Natural killer cell treated with Interleukin-12 subunit alpha and Interleukin-12 subunit beta and Interleukin-15 and Interleukin-18, amount 100 ng/mL, for 72 hours (primary cell): ENCODE data around the gene TMEM234. TPM values are rescaled to one million over a fixed set of nuclear protein-coding genes. Genes with fewer than 3 reads are reported as not detected.

ENCODE experiments used
- ATAC-seq, 2 donors: fragments of 150-1000 bp; cut with Tn5 transposase in 1 of 2; sonication (Bioruptor Pico), chemical (Tn5 transposase) in 1 of 2; 2 replicates each; pipeline ENCODE4 v1.10.0; 2021
- DNase-seq: peaks from one replicate; pipeline ENCODE4 v3.0.0; 2022; ENCODE audit warnings: low spot score
- H3K27ac Mint-ChIP-seq, 2 donors: 1 replicate in 1 of 2; 2 replicates in 1 of 2; pipeline ENCODE4 v1.8.0; 2022; ENCODE audit warnings: mixed read lengths in 2 of 2, mild to moderate bottlenecking in 1 of 2, moderate library complexity in 1 of 2
- H3K27me3 Mint-ChIP-seq, 2 donors: 1 replicate in 1 of 2; 2 replicates in 1 of 2; pipeline ENCODE4 v1.8.0; 2022; ENCODE audit warnings: mixed read lengths in 2 of 2
- H3K36me3 Mint-ChIP-seq: one replicate; pipeline ENCODE4 v1.8.0; 2022; ENCODE audit warnings: mixed read lengths
- H3K4me1 Mint-ChIP-seq, 2 donors: 1 replicate in 1 of 2; 2 replicates in 1 of 2; pipeline ENCODE4 v1.8.0; 2022; ENCODE audit warnings: low read depth in 2 of 2, mixed read lengths in 2 of 2, mild to moderate bottlenecking in 1 of 2
- H3K4me3 Mint-ChIP-seq: one replicate; pipeline ENCODE4 v1.8.0; 2022; ENCODE audit warnings: mixed read lengths
- H3K9me3 Mint-ChIP-seq: 2 replicates; pipeline ENCODE4 v1.8.0; 2022; ENCODE audit warnings: mixed read lengths
- total RNA-seq, 2 donors: library from RNA; stranded (reverse); gene quantifications; one replicate each; pipeline ENCODE4 v1.2.3, GENCODE V29; 2022

The TMEM234 gene
- total RNA-seq, 2 donors from 2014 or later: 15.6 to 15.8 TPM

DNA sequence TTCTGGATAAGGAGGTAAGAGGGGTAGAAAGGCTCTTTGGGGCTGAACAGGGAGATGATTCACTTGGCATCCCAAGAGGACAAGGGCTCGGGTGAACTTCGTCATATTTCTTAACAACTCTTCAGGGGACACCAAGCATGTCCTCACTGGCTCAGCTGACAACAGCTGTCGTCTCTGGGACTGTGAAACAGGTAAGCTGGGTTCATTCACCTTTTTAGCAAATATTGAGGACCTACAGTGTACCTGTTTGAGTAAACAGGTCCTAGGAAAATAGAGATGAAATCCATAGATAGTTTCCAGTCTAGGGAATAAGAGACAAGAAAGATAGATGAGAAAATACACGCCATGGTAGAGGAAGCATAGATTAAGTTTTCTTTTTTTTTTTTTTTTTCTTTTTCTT, 2.1 kb upstream of the TMEM234 start:
- H3K27me3 Mint-ChIP-seq: no peaks in the 10 kb centered on the region
- H3K9me3 Mint-ChIP-seq: no peaks in the 10 kb centered on the region
- ATAC-seq (no peak), DNase-seq (no peak)
- H3K36me3 Mint-ChIP-seq: peaks cover 13% of the 10 kb centered on the region
- peaks cover 30 to 31% of the 10 kb centered on the region in 2 donors for H3K4me1 Mint-ChIP-seq
- peak overlapping the region; percentile 90 for H3K4me3 Mint-ChIP-seq
- H3K27ac Mint-ChIP-seq: peak overlapping the region; percentile 86 to 95

DNA sequence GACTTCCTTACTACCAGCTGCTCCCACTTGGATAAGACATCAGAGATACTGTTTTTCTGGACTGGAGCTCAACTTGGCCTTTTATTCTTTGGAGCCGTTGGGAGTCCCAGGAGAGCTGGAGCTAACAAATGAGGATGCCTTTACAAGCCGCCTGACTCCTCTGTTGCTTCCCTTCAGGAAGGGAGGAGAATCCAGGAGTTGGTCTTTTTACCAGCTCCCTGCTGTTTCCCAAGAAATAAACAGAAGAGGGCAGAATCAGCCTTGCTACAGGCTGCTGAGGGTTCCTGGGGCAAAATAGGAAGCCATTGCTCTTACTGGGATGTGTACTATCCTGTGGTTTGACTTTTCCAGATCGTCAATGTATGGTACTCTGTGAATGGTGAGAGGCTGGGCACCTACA, 1.5 kb upstream of the TMEM234 start:
- Mint-ChIP-seq H3K27ac (peak overlapping the region; percentile 86 to 95), H3K4me1 (peaks cover 28 to 31% of the 10 kb centered on the region in 2 donors), H3K4me3 (peak overlapping the region; percentile 90), H3K9me3 (no peaks in the 10 kb centered on the region), H3K27me3 (no peaks in the 10 kb centered on the region), H3K36me3 (peaks cover 13% of the 10 kb centered on the region)
- no peak for ATAC-seq
- no peak for DNase-seq

DNA sequence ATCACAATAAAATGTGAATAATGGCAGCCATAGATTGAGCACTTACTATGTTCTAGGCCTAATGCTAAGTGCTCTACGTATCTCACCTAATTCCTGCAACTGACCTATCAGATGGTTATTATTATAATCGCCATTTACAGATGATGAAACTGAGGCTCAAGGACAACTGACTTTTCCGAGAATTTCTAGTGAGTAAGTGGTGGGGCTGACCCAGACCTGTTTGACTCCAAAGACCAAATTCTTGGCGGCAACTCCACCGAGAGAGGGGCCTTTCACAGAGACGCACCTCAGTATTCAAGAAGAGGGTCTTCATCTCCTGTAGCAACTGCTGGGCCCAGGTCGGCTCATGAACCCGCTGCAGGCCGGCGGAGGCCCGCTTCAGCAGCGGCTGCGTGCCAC, 573 bp downstream of the TMEM234 start:
- no peak for ATAC-seq
- peak overlapping the region; percentile 90 for H3K4me3 Mint-ChIP-seq
- H3K9me3 Mint-ChIP-seq: no peaks in the 10 kb centered on the region
- peaks cover 4% of the 10 kb centered on the region for H3K36me3 Mint-ChIP-seq
- H3K27me3 Mint-ChIP-seq: no peaks in the 10 kb centered on the region
- peak overlapping the region; percentile 86 to 95 for H3K27ac Mint-ChIP-seq
- peaks cover 20 to 25% of the 10 kb centered on the region in 2 donors for H3K4me1 Mint-ChIP-seq
- DNase-seq: no peak

DNA sequence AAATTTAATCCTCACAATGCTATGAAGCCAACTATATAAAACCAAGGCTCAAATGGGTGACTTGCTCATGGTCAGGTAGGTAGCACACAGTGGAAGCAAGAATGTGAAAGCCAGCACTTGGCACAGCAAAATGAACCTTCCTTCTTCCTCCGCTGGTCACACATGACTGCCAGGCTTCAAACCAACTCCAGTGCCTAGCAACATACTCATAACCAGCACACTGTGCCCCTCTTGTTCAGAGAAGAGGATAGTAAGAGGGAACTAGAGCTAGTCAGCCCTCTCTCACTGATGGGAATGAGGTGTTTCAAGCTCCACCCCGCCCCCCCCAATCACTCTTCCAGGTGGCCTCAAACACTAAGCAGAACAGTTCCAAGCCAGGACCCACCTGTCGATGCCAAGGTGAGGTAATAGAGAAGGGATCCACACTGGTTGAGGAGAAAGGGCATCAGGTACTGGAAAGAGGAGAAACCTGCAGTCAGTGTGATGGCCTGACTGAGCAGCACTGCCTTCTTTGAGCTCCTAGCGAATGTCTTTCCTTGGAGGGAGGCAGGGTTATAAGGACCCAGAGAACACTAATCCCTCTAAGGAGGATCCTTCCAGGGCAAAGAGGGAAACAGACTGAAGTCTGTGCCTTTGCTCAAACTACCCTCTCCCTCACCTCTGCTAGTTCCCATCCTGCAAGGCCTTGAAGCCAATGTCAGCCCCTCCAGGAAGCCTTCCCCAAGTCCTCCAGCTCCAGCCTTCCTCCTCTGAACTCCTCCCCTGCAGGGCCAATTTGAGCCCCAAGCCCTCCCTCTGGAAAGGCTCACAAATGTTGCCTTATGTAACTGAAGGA, 1.2 kb downstream of the TMEM234 start:
- Mint-ChIP-seq H3K4me1 (peaks cover 20 to 25% of the 10 kb centered on the region in 2 donors), H3K9me3 (no peaks in the 10 kb centered on the region), H3K36me3 (peaks cover 4% of the 10 kb centered on the region), H3K27ac (peak overlapping the region; percentile 86 to 95), H3K4me3 (peak overlapping the region; percentile 90), H3K27me3 (no peaks in the 10 kb centered on the region)
- no peak for DNase-seq
- no peak for ATAC-seq

DNA sequence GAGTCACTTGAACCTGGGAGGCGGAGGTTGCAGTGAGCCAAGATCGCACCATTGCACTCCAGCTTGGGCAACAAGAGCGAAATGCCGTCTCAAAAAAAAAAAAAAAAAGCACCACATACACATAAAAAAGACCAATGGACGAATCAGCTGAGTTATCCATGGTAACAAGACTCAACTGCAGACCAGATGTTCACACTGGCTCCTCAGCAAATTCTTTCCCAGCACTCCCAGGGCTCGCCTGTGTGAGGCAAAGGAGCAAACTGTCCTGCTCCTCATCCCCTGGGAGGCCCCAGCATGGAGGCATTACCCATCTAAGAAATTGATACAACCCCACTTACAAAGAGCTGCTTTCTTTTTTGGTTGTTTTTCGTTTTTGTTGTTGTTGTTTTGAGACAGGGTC, 3.1 kb downstream of the TMEM234 start:
- Mint-ChIP-seq H3K4me1 (peaks cover 15 to 21% of the 10 kb centered on the region in 2 donors), H3K9me3 (no peaks in the 10 kb centered on the region), H3K36me3 (no peaks in the 10 kb centered on the region), H3K4me3 (no peak overlapping the region), H3K27ac (no peak overlapping the region), H3K27me3 (no peaks in the 10 kb centered on the region)
- ATAC-seq: no peak
- DNase-seq: no peak

DNA sequence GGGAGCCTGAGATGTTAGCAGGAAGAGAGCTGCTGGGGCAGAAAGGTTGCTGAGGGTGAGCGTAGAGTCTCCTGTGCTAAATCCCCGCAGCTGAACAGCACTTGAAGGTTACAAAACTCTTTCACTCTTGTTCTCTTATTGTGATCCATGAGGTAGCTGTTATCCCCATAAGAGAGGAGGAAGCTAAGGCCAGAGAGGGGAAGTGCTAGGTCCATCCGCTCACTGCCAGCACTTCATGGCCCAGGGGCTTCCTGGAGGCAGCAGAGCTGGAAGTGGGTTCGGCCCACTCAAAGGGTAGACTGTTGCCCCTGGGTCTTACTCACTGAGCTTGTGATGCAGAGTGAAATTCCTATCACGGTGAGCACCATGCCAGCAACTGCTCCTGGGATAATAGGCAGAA, 5.6 kb downstream of the TMEM234 start:
- H3K9me3 Mint-ChIP-seq: no peaks in the 10 kb centered on the region
- no peak for ATAC-seq
- no peak overlapping the region for H3K4me3 Mint-ChIP-seq
- H3K27me3 Mint-ChIP-seq: no peaks in the 10 kb centered on the region
- DNase-seq: no peak
- H3K36me3 Mint-ChIP-seq: no peaks in the 10 kb centered on the region
- no peak overlapping the region for H3K27ac Mint-ChIP-seq
- peaks cover 7 to 10% of the 10 kb centered on the region in 2 donors for H3K4me1 Mint-ChIP-seq

DNA sequence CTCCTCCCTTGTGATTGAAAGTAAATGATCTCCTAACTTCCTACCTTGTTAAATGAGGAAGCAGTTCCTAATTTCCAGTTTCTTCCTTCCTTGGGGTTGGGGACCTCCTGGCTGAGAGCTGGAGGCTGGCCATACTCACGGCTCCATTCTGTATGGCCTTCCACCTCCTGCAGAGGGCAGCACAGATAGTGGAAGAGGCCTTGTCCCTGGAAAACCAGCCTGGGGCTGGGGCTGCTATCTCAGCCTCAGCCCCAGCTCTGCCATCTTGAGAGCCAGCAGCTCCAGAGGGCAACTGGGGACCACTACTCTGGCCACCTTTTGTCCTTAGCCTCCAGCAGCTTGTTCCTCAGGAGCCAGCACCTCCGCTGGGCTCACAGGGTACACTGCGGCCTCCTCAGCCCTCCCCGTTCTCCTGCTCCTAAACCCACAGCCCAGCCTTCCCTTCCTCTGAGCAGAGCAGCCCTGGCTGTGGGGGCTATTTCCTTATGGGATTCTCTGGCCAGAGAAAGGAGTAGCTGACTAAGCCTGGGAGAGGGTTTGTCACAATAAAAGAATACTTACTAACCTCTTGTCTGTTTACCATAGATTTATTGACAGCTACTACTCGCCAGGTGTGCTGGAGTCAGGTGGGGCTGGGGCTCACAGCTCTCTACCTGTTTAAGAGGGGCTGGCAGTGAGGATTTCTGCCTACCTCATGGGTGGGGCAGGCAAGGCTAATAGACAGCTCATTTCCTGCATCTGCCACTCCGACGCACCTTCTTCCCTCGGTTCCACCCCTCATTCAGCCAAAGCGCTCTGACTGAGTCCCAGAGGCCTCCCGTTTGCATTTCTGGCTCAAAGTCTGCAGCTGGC, 6.3 kb downstream of the TMEM234 start:
- H3K27me3 Mint-ChIP-seq: no peaks in the 10 kb centered on the region
- ATAC-seq (peak; percentile 70 to 83), DNase-seq (no peak)
- no peaks in the 10 kb centered on the region for H3K36me3 Mint-ChIP-seq
- no peak overlapping the region for H3K4me3 Mint-ChIP-seq
- H3K27ac Mint-ChIP-seq: no peak overlapping the region
- H3K4me1 Mint-ChIP-seq: peaks cover 3 to 5% of the 10 kb centered on the region in 2 donors
- H3K9me3 Mint-ChIP-seq: no peaks in the 10 kb centered on the region

DNA sequence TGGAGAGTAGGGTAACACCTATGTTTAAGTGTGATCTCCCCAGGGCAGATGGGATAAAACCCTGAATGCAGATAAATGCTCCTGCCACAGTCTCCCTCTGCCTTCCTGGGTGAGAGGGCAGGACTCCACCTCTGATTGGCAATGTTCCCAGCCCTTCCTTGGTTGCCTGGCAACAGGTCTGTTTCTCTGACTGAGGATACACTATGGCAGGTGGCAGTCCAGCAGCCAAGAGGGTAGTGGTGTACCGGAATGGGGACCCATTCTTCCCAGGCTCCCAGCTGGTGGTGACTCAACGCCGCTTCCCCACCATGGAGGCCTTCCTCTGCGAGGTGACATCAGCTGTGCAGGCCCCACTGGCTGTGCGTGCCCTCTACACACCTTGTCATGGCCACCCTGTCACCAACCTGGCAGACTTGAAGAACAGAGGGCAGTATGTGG, 13.2 kb downstream of the TMEM234 start, which contains the start of gene DCDC2B:
DCDC2B (plus strand) TSS at position 199 of the 438 bp plus-strand sequence; CDS start at position 204, 5 bp downstream.
- H3K9me3 Mint-ChIP-seq: no peaks in the 10 kb centered on the region
- H3K36me3 Mint-ChIP-seq: no peaks in the 10 kb centered on the region
- DNase-seq (no peak), ATAC-seq (no peak)
- peaks cover 7 to 10% of the 10 kb centered on the region in 2 donors for H3K4me1 Mint-ChIP-seq
- H3K27me3 Mint-ChIP-seq: no peaks in the 10 kb centered on the region
- H3K4me3 Mint-ChIP-seq: no peak within 1 kb of the TSS
- H3K27ac Mint-ChIP-seq: no peak within 1 kb of the TSS

DNA sequence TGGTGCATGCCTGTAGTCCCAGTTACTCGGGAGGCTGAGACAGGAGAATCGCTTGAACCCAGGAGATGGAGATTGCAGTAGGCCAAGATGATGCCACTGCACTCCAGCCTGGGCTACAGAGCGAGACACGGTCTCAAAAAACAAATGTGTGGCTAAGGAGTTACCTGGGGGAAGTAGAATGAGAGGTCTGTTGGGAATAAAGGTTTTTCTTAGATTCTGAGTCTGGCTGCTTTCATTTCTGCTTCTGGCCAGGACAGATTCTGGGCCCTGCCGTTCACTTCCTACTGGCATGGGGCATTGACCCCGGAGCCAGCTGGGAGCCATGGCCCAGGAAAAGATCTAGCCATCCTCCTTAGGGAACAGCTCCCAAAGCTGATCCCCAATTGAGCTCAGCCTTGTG, 13.7 kb downstream of the TMEM234 start:
- Mint-ChIP-seq H3K27ac (no peak overlapping the region), H3K36me3 (no peaks in the 10 kb centered on the region), H3K27me3 (no peaks in the 10 kb centered on the region), H3K4me3 (no peak overlapping the region), H3K9me3 (no peaks in the 10 kb centered on the region), H3K4me1 (peaks cover 7 to 13% of the 10 kb centered on the region in 2 donors)
- ATAC-seq (no peak), DNase-seq (no peak)

DNA sequence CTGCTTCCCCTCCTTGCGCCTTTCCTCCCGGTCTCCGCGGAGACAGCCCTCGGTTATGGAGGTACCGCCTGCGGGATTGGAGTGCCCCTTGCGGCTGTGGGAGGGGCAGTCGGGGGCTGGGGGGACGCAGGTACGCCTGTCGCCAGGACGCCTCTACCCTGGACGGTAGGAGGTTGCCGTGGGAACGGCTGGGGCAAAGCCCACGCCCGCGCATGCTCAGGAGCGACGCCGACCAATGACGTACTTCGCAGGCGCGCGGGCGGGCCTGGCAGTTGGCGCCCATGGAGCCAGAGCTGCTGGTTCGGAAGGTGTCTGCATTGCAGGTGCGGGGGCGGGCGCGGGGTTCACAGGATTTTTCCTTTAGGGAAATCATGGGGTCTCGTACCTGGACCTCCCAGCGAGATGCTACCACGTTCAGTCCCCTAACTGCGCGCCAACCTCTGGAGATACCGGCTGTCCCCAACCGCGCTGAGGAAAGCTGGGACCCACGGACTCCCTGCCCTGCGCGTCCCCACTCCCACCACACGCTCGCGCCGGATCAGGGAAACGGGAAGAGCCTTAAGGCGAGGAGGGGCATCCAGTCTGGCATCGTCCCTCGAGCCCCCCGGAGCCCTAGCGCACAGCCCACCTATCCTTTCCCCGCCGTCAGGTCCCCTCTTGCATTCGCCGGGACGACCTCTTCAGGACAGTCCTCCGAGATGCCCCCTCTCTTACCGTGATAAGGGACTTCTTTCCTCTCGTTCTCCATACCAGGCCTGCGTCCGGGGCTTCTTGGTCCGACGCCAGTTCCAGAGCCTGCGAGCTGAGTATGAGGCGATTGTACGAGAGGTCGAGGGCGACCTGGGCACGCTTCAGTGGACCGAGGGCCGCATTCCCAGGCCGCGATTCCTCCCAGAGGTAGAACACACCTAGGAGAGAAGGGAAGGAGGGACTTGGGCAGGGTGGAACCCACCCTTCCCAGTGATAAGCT, 16.5 kb downstream of the TMEM234 start, which contains the start of gene IQCC:
IQCC (plus strand) TSS at position 271 of the 970 bp plus-strand sequence; CDS start at position 282, 11 bp downstream.
- Mint-ChIP-seq H3K9me3 (no peaks in the 10 kb centered on the region), H3K4me1 (peaks cover 23 to 29% of the 10 kb centered on the region in 2 donors)

DNA sequence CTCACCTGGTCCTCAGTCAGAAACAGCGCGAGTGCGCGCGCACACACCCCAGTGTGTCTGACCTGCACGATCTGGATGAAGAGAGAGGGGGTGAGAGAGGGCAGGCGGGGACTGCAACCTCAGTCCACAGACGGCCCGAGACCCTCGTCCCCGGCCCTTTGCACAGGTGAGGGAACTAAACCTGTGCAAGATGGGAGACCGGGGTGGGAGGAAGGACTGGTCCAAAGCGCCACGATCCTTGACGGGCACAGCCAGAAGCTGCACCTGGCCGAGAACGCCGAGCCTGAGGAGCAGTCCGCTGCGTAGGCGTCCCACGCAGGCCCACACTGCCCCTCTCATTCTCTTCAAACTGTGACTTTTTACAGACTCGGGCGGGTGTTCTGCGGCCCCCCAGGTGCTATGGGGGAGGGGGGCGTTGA, 17.2 kb downstream of the TMEM234 start:
- DNase-seq (no peak), ATAC-seq (no peak)
- Mint-ChIP-seq H3K27ac (no peak overlapping the region), H3K27me3 (no peaks in the 10 kb centered on the region), H3K4me1 (peaks cover 29 to 34% of the 10 kb centered on the region in 2 donors), H3K4me3 (peak overlapping the region; percentile 91), H3K9me3 (no peaks in the 10 kb centered on the region), H3K36me3 (no peaks in the 10 kb centered on the region)

More for the DNA sequence above, 16.5 kb downstream of the TMEM234 start, which contains the start of gene IQCC:
- peak; percentile 89 for DNase-seq
- ATAC-seq: peak; percentile 83 to 87
- Mint-ChIP-seq H3K36me3 (no peaks in the 10 kb centered on the region), H3K27ac (peak within 1 kb of the TSS; percentile 72 to 79), H3K27me3 (no peaks in the 10 kb centered on the region), H3K4me3 (peak within 1 kb of the TSS; percentile 91)

DNA sequence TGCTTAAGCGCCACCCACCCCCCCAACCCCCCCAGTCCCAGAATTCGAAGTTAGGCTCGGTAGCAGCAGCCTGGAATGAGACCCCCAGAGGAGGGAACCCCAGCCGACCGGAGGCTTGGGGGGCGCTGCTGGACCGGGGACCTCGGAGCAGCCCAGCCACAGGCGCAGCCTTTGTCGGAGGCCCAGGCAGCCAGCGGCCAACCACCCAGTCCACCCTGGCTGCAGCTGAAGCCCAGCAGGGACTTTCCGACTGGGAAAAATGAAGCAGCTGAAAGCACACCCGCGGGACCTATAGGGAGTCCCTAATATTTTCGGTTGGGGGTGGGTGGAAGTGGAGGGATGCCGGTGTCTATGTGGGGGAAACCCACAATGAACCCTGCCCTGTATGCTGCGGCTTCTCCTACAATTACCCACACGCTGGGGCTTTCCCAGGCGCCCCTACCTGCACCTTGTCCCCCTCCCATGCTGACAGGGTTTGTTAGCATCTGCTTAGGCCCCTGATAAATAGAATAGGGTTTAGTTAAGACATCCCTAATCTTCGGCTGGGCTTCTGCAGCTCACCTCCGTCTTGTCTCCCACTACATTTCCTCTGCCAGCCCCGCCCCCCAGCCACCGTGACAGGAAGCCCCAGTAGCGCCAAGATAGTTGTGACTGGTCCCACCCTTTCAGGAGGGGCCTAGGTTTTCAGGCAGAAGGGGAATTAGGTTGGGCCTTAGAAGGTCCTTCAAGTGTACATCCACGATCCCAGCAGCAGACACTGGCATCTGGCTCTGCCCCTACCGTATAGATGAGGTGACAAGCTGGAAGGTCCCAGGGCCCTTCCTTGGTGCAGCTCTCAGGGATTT, 20.9 kb downstream of the TMEM234 start:
- ATAC-seq (peak; percentile 69 to 75), DNase-seq (peak; percentile 84)
- H3K36me3 Mint-ChIP-seq: peaks cover 6% of the 10 kb centered on the region
- H3K4me3 Mint-ChIP-seq: peak overlapping the region; percentile 95
- H3K4me1 Mint-ChIP-seq: peaks cover 37 to 46% of the 10 kb centered on the region in 2 donors
- H3K27me3 Mint-ChIP-seq: no peaks in the 10 kb centered on the region
- H3K9me3 Mint-ChIP-seq: no peaks in the 10 kb centered on the region
- peak overlapping the region; percentile 92 to 94 for H3K27ac Mint-ChIP-seq
